PFSK-1 (cell line): ENCODE data around the gene CISH.

ENCODE experiments used
- FOXP2 ChIP-seq: optimal IDR thresholded peaks from 2 replicates; pipeline ENCODE3; 2011; ENCODE audit warnings: borderline replicate concordance, control low read depth, inconsistent platforms; ENCODE audit not compliant: insufficient read depth; ENCODE audit errors: extremely low read length, extremely low read depth
- POLR2AphosphoS5 ChIP-seq: IDR thresholded peaks from 2 replicates; pipeline ENCODE4 v1.6.1; 2012; ENCODE audit warnings: low read depth, mild to moderate bottlenecking, control low read depth, low read length, moderate library complexity
- REST ChIP-seq, 2 experiments: IDR thresholded peaks; 2 replicates each; pipeline versions ENCODE4 v1.6.1 to v1.8.0; 2011 to 2012; ENCODE audit warnings: low read depth in 2 of 2, low read length in 2 of 2, control low read depth in 1 of 2, inconsistent platforms in 1 of 2, mild to moderate bottlenecking in 1 of 2, moderate library complexity in 1 of 2; ENCODE audit not compliant: insufficient read depth in 1 of 2
- SIN3A ChIP-seq: IDR thresholded peaks from 2 replicates; pipeline ENCODE4 v1.6.1; 2012; ENCODE audit warnings: mild to moderate bottlenecking, low read length, moderate library complexity, borderline replicate concordance; ENCODE audit not compliant: insufficient read depth
- TAF1 ChIP-seq: IDR thresholded peaks from 2 replicates; pipeline ENCODE4 v1.6.1; 2012; ENCODE audit warnings: low read length, control low read depth, borderline replicate concordance; ENCODE audit not compliant: insufficient read depth

The CISH gene

GRCh38 chr3:50591196-50591741 is 20.3 kb downstream of the CISH start:
- no peak for TF ChIP-seq TAF1
- no peak for TF ChIP-seq FOXP2
- no peak for TF ChIP-seq POLR2AphosphoS5
- no peak for TF ChIP-seq SIN3A
- TF ChIP-seq REST (IDR thresholded peaks at IDR 0.05; ENCODE audit: insufficient read depth in 1 of 2, low read depth in 2 of 2, low read length in 2 of 2), result no peak

DNA sequence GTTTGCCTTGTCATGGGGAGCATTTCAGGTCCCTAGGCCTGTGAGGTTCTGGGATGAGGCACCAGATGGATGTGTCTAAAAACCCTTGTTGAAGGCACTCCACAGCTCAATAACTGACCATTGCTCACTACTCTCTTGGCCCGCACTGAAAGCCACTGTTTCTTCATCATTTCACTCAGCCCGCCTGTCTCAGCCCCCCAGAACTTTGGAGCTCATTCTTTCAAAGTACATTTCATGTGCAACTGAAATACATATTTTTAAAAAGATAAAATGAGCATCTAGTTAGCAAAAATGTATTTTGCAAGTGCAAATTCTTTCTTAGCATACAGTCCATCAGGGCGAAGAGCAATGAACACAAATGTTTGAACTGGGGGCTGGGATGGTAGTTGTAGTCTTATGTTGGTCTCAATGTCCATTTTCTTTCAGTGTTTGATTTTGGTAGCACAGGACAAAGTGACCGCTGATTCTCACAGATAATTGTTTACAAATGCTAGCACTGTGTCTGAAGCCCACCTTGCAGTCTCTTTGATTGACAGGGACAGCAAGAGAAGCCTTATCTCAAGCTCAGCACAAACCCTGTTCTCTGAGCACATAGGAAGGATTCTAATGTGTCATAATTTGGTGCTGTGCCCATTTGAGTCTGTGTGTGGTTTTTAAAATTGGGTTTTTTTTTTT is 22.7 kb downstream of the CISH start:
- TF ChIP-seq REST (IDR thresholded peaks at IDR 0.05; ENCODE audit: insufficient read depth in 1 of 2, low read depth in 2 of 2, low read length in 2 of 2) (no peak), FOXP2 (no peak), POLR2AphosphoS5 (no peak), TAF1 (no peak), SIN3A (no peak)

DNA sequence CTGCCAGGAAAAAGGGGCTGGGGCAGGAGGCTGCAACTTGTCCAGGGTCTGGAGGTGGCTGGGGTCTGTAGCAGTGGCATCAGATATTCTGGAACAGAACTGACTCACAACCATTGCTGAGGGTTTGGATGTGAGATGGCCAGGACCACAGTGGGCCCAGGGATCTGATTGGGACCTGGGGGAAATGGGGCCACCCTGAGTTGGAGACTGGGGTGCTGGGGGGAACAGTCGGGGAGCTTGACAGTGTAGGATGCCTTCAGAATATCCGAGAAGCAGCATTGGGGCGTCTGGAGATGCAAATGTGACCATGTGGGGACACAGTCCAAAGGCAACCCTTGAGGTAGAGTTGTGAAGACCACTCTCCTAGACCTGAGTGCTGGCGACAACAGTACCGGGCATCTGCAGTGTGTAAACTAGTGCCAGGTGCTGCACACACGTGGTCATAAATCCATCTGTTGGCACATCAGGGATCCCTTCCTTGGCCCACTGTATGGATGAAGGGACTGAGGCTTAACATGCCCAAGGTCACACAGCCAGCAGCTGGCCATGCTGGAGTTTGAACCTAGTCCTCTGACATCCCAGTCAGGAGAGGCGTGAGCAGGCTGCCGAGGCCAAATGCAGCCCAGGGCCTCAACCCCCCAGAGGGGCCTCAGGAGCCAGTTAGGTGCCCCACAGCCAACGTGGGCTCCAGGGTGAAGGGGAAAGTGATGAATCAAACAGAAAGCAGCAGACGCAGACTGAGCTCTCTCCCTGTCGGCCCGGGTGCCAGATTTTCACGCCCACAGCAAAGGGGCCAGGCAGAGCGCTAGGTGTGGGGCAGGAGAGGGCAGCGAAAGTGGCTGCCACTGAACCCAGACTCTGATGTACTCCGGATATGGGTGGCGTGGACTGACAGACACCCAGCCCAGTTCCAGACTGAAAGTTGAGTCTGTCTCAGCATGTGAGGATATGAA is 23.5 kb downstream of the CISH start:
- TF ChIP-seq TAF1, result no peak
- no peak for TF ChIP-seq SIN3A
- TF ChIP-seq POLR2AphosphoS5, result no peak
- no peak for TF ChIP-seq FOXP2
- TF ChIP-seq REST (IDR thresholded peaks at IDR 0.05; ENCODE audit: insufficient read depth in 1 of 2, low read depth in 2 of 2, low read length in 2 of 2), result no peak

- TF ChIP-seq SIN3A (no peak), POLR2AphosphoS5 (no peak), TAF1 (no peak), REST (IDR thresholded peaks at IDR 0.05; ENCODE audit: insufficient read depth in 1 of 2, low read depth in 2 of 2, low read length in 2 of 2) (no peak), FOXP2 (no peak)
These were observed 24.2 kb downstream of the CISH start for GRCh38 chr3:50587373-50587772.
